ENCODE data around the gene HES7. TPM values are rescaled to one million over a fixed set of nuclear protein-coding genes. Genes with fewer than 3 reads are reported as not detected.

HES7 gene
- polyA plus RNA-seq, 4 donors, result 0.08 TPM; not detected in 3

DNA sequence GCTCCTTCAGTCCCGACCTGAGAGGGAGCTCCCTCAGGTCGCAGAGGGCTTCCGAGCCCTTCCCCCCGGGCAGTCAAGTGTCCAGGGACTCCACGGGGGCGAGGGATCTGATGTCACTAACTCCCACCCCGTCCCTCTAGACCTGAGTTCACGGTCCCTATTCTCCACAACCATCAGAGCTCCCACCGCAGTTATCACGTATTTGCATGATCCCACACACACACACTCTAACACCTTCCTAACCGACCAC lies 32.0 kb upstream of the HES7 start:
- DNase-seq (ENCODE audit: low read depth in 4 of 4, low spot score in 3 of 4), result no peak

DNA sequence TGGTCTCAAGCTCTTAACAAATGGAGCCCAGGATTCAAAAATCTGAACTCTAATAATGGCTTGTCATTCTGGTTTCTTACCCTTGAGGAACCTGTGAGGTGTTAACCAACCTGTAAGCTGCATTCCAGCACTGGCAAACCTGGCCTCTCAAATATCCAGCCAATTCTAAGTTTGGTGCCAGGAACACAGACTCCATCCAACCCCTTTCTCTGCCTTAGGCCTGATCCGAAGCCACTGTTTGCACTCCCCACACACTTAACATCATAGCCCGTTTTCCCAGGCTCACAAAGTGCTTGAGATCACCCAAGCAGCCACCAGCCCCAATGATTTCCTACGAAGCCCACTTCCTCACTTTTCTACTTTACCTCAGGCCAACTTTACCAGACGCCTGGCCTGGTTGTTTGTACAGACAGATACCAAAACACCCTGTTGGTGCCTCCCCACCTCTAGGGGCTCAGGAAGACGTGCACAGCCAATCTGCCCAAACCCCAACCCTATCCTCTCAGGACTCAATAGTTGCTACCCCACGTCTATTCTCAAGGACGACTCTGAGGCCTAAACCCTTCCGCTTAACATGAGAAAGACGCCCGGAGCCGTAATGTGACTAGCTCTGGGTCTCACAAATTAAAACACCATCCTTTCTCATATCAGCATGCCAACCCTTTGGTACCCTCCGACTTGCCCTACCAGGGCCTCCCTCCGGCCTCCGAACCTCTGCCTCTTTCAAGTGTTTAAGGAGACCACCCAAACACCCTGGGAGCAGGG lies 31.5 kb upstream of the HES7 start:
- no peak for DNase-seq (ENCODE audit: low read depth in 4 of 4, low spot score in 3 of 4)

DNA sequence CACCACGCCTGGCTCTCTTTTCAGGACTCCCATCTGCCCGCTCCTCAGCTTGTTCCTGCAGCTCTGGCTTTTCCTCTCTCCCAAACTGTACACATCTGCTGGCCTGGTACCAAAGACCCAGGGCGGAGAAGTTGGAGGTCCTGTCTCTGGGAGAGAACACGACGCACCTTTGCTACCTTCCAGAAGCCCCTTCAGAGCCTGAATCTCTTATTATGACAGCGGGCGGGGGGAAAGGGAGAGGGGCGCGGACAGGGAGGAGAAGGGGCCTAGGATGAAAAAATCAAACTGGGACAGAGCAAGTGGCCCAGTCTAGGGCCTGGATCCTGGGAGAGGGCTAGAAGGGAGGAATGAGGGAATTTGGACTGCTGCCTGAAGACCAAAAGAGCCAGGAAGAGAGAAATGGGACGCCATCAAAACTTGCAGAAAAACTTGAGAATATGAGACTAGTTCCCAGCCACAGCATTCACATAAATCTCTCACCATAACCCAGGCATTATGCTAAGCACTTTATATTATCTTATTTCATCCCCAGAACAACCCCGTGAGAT lies 30.8 kb upstream of the HES7 start:
- no peak for DNase-seq (ENCODE audit: low read depth in 4 of 4, low spot score in 3 of 4)

DNA sequence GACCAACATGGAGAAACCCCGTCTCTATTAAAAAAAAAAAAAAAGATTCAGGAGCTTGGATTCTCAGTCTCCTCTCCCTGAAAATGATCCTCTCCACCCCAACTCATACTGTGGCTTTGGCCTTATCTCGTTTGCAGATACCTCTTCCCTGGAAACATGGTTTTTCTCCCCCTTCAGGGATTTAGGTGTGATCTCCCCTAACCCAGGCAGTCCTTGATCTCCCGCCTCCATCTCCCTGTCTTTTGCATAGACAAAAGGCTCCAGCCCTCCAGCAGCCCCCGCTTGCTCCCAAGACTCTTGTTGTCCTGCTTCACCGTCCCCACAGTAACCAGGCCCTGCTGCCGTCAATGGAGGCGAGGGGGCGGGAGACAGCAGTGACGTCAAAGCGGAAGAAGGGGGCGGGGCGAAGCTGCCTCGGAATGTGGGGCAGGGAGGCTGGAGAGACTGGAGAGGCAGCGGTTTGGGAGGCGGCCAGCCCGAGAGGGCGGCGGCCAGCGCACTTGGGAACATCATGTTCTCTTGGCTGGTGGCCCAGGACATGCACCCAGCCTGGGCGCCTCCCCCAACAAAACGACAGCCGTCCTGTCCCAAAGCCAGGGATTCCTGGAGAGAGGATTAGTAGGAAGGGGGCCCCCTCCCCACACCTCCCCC lies 30.2 kb upstream of the HES7 start:
- DNase-seq (ENCODE audit: low read depth in 4 of 4, low spot score in 3 of 4), result peak; percentile 91 to 96 (median 94)

DNA sequence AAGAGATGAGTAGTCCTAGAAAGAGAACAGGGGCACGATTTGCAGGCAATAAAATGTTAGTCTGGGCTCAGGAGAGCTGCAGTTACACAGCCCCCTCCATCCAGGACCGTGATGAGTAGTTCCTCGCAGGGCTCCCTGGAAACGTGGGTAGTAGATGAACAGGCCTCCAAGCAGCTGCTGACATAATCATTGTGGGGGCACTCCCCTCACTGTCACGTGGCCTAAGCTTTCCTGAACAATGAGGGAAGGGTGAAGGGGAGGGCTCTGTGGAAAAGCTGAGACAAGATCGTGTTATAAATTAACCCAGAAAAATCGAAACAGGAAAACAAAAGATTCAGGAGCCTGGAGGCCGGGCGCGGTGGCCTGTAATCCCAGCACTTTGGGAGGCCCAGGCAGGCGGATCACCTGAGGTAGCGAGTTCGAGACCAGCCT lies 29.6 kb upstream of the HES7 start:
- no peak for DNase-seq (ENCODE audit: low read depth in 4 of 4, low spot score in 3 of 4)

DNA sequence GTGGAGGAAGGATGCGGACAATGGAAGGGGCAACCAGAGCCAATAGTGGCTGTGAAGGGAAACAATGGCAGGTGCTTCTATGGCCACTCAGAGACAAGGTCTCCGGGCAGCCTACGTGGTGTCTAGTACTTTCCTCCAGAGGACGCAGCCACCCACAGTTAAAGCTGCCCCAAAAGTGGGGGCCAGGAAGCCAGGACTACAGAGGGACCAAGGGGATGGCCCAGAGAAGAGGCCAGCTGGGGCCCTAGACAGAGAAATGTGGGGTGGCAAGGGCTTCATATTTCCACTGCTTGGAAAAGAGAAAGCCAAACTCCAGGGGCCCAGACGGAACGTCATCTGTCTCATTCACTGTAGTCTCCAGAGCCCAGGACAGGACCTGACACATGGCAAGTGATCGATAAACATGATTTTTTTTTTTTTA lies 29.1 kb upstream of the HES7 start:
- DNase-seq (ENCODE audit: low read depth in 4 of 4, low spot score in 3 of 4), result no peak

DNA sequence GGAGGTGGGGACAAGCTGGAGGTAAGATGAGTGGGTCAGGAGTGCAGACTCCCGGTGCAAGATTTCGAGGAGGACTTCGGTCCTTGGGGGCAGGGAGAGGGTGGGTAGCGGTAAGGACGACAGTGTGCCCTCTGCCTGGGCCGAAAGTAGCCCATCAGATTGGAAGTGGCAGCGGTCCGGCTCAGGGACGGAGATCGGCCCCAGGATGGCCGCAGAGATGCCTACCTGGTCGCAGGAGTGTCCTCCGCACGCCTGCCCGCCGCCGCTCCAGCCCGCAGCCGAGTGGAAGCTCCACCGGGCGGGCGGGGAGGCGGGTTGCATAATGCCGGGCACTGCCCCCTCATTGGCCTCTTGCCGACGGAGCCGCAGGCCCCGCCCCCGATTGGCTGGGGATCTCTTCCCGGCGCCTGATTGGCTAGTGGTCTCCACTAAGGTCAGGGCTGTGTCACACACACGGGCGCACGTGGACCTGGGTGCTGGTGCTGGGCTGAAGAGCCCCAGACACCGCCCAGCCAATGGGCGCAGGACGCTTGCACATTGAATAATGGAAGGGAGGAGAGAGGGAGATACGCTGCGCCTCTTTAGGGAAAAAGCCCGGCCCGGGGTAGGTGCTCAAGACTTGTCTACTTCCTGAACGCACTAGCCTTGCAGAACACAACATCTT lies 28.3 kb upstream of the HES7 start, which contains the start of gene PER1:
TSS of gene PER1 (minus strand) at position 293 of the 664 bp plus-strand sequence. CDS start 1,698 bp downstream, outside the sequence.
- peak in 2 of 4 donors; percentile 80 to 83 for DNase-seq (ENCODE audit: low read depth in 4 of 4, low spot score in 3 of 4)

DNA sequence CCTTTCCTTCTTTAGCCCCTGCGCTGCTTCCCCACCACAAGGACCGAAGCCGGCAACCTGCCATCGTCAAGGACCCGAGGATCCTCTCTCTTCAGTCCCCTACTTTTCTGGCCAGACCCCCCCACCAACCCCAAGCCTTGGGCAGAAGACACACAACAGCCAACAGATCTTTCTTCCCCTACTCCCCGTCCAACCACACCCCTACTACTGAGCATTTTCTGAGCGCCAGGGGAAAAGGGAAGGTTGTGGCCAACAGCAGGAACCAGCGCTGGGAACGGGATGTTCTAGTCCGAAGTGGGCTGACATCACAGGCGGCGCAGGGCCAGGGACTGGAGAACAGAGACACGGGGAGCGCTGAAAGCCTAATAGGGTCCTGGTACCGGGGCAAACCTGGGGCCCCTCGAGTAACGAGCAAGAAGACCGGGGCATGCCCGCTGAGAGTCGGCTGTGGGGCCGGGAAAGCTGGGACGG lies 27.8 kb upstream of the HES7 start:
- DNase-seq (ENCODE audit: low read depth in 4 of 4, low spot score in 3 of 4), result no peak

DNA sequence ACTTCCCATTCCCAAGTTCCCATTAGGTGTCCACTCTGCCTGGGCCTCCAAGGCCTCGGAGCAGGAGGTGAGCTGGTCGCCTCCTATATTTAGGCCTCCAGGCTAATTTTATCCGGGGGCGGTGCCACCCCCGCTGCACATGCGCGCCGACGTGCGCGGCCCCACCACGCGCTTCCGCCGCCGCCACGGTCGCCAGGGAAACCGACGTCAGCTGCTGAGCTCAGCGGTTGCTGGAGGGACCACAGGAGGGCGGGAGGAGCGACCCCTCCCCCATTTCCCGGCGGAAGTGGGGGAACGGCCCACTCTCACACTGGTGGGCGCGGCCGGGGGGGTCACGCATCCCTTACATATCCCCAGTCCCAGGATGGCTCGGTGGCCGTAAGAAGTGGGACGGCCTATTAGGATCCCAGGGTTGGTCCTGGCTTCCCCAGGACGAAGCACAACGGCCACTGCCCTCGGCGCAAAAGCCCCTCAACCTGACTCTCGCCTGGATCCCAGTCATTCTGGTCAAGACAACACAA lies 27.3 kb upstream of the HES7 start:
- peak in 2 of 4 donors; percentile 85 to 89 for DNase-seq (ENCODE audit: low read depth in 4 of 4, low spot score in 3 of 4)

DNA sequence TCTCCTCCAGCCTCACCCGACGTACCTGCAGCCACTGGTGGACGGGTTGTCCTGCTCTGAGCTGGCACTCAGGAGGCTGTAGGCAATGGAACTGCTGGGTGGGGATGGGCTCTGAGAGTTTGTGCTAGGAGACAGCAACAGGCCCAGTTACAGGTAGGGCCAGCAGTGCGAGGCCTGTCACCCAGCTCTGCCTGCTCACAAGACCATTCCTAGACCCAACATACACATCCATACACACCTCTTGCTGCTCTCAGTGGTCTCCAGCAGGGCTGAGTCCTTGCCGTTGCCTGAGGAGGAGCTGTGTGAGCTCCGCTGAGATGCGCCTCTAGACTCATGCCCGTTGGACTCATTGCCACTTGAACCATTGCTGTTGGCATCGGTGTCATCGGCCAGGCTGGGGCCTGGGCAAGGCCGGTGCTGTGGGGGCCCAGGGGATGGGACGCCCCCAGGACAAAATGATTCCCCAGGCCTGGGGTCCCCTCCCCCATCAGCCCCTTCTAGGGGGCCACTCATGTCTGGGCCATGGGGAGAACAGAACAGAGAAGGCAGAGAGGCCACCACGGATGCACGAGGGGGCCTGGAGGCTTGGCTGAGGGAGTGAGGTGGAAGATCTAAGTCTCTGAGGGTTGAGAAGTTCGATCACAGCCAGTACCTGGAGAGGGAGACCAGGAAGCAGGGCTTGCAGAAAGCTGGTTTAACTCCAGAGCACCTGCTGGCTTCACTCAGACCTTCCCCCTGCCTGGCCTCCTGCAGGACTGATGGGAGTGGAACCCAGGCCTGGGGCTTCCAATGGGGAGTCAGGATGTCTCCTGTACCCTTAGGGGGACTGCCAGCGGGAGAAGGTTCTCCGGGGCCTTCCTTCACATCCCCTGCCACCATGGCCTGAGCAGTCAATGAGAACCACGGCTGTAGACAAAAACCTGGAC lies 26.6 kb upstream of the HES7 start:
- DNase-seq (ENCODE audit: low read depth in 4 of 4, low spot score in 3 of 4), result no peak

DNA sequence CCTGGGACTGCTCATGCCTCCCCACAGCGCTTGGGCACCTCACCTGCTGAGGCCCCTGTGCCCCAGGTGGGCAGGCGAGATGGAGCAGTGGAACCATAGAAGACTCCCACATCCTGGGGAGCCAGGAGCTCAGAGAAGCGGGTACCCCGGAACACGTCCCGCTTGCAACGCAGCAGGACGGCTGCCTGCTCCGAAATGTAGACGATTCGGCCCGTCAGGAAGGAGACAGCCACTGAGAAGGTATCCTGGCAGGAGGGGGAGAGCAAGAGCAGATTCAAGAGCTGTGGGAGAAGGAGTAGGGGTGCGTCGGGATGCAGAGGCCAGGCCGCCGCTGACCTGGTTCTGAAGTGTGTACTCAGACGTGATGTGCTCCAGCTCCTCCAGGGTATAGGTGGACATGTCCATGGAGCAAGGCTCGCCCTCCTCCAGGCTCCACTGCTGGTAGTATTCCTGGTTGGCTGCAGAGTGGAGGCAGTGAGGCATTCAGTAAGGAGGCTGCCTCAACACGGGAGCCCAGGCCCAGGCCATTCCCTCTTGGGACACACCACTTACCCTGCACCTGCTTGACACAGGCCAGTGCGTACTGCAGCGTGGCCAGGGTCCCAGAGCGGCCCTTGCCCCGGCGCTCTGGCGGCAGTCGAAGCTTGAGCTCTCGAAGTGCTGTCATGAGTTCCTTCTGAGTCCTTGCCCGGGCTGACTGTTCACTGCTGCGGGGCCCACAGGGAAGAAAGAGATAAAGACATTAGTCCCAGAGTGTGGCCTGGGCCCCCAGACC lies 25.7 kb upstream of the HES7 start:
- DNase-seq (ENCODE audit: low read depth in 4 of 4, low spot score in 3 of 4), result no peak

DNA sequence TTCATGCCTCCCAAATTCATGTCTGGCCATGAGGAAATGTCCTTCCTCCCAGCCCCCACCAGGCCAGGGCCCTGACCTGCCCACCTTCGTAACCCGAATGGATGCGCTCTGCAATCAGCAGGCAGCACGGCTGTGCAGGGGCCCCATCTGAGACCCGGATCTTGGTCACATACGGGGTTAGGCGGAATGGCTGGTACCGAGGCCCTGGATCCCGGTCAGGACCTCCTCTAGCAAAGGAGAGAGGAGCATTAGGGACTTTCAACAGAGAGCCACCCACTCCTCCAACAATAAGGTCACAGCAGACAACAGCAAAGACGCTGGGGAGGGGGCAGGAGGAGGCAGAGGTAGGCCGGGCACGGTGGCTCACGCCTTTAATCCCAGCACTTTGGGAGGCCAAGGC lies 24.7 kb upstream of the HES7 start:
- DNase-seq (ENCODE audit: low read depth in 4 of 4, low spot score in 3 of 4), result no peak

DNA sequence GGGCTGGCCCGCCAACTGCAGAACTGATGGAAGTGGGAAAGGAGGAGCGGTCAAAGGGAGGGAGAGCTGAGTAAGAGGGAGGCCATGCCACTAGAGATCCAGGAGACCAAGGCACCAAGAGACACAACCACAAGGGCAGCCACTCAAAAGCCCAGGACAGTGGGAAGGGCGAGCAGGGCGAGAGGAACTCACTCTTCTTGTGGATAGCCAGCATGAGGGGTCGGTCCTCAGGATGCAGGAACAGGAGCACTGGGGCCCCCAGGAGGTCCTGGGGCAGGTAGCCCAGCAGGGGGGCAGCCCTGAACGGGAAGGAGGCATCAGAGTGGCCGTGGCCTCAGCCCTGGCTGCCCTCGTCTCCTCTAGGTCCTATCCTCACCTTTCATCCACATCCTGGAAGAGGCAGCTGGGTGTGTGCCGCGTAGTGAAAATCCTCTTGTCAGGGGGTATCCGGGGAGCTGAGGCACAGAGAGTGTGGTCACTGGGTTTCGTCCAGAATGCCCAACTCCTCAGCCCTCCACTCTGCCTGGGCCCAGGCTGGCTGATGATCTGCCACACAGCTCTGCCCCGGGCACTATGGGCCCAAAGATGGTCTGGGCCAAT lies 24.0 kb upstream of the HES7 start:
- DNase-seq (ENCODE audit: low read depth in 4 of 4, low spot score in 3 of 4), result no peak

DNA sequence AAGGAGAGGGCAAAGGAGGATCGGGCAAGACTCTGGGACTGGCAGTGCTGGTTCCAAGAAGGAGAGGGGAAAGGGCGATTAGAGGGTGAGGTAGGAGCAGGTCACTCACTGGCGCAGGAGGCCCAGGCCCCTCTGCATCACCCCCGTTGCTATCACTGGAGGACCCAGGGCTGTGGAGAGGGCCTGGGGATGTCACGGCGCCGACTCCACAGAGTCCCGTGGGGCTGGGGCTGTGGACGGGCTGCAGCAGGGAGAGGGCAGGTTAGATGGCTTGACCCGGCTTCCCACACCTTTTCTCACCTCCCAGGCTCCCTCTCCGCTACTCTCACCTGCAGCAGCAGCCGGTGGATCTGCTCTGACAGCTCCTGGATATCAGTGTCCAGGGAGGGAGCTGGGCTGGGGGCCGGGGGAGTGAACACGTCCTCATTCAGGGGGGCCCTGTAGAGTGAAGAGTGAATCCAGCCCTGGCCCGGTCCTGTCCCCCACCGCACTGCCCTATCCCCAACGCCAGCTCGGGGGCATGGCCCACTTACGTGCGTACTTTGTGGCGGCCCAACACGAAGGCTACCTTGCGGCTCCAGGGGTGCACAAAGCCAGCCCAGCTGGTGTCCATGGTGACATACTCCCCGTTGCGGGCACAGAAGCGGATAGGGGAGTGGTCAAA lies 23.4 kb upstream of the HES7 start:
- DNase-seq (ENCODE audit: low read depth in 4 of 4, low spot score in 3 of 4), result no peak

DNA sequence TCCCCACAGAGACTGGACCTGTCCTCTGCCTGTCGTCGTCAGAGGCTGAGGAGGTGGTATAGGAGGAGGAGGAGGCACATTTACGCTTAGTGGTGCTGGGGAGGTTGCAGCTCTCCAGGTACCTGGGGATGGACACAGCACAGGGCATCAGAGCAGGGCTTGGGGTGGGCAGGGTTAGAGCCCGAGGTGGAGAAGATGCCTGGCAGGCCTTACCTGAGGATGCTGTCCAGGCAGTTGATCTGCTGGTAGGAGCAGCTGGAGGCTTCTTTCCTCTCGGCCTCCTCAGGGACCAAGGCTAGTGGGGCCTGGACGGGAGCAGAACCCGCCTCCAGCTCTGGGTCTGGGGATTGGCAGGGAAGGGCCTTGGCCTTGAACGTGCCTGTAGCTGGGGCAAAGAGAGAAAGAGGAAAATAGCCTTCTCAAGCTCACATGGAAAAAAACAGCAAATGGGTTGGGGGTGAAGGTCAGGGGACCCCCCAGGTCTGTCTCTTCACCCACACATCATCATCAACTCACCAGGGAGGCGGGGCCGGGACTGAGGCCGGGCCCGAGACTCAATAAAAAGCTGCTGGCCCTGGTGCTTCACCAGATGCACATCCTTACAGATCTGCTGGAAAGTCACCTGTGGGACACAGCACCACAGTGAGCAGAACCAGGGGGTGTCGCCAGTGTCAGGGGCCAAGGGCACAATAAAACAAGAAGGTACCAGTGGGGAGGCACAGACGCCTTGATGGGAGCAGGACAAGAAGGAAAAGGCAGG lies 22.7 kb upstream of the HES7 start:
- no peak for DNase-seq (ENCODE audit: low read depth in 4 of 4, low spot score in 3 of 4)

DNA sequence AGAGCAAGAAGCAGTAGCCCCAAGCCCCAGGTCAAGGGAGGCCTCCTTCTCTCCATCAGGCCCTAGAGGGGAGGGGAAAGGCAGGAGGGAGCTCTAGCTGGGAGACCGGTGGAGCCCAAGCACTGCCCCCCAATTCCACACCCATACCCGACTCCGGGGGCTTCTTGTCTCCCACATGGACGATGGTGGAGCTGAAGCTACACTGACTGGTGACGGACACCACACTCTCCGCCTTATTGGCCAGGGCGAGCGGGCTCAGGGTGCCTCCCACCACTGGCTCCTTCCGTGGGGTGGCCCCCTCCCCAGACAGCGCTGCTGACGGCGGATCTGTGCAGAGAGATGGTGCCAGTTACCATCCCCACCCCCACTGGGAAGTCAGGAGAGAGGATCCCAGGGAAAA lies 21.9 kb upstream of the HES7 start:
- DNase-seq (ENCODE audit: low read depth in 4 of 4, low spot score in 3 of 4), result no peak

DNA sequence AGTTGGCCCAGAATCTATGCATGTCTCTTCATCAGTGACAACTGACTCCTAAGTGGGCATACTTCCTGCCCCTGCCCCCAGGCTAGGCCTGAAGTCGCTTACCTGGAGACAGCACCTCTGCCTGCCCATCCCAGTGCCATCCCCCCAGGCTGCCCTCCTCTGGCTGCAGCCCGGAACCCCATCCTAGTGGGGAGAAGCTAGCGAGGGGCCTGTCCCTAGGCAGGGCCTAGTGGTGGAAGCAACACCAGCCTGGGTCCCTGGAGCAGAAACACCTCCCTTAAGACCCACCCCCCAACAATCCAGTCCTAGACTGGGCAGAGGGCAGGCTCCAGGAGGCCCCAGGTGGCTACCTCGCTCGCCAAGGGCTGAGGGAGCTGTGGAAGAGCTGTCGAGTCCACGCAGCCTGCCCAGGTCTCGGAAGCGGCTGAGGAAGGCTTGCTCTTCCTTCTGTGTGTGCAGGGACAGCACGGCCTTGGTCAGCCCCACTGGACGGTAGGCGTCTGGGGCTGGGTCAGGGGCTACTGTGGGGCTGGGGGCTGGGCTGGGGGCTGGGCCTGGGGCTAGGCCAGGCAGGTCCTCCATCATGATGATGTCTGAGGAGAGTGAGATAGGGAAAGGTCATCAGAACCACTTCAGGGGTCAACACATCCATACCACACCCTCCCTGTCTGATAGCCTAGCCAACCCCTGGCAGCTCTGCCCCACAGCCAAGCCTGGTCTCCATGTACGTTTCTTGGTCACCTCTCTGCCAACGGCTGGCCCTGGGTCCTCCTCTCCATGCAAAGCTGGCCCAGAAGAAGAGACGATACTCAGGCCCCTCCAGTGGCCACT lies 20.7 kb upstream of the HES7 start:
- no peak for DNase-seq (ENCODE audit: low read depth in 4 of 4, low spot score in 3 of 4)
